GM19463 (cell line): ENCODE measurements around the gene DSE.
"Not testable (repeated sequence)": the region's sequence is repeated elsewhere in the genome, so short reads cannot be mapped to it uniquely, and the experiment has no call there.

Source experiments
- ATAC-seq: cut with Tn5 transposase; IDR thresholded peaks from one replicate; pipeline ENCODE4 v1.9.1; 2021; ENCODE audit warnings: mild to moderate bottlenecking, moderate library complexity; ENCODE audit not compliant: unreplicated experiment

Gene DSE

GRCh38 chr6:116370760-116371119 is at the start of gene DSE:
DSE (plus strand) TSS chr6:116370947; CDS start chr6:116399251, 28,304 bp downstream.
- peak; percentile 78 for ATAC-seq

DNA sequence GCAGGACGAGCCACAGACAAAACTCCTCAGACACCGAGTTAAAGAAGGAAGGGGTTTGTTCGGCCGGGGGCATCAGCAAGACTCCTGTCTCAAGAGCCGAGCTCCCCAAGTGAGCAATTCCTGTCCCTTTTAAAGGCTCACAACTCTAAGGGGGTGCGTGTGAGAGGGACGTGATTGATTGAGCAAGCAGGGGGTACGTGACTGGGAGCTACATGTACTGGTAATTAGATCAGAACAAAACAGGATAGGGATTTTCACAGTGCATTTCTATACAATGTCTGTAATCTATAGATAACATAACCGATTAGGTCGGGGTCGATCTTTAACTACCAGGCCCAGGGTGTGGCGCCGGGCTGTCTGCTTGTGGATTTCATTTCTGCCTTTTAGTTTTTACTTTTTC is 48.8 kb upstream of the DSE start:
- ATAC-seq, result not testable (repeated sequence)

GRCh38 chr6:116323863-116324262 is 46.9 kb upstream of the DSE start:
- no peak for ATAC-seq

DNA sequence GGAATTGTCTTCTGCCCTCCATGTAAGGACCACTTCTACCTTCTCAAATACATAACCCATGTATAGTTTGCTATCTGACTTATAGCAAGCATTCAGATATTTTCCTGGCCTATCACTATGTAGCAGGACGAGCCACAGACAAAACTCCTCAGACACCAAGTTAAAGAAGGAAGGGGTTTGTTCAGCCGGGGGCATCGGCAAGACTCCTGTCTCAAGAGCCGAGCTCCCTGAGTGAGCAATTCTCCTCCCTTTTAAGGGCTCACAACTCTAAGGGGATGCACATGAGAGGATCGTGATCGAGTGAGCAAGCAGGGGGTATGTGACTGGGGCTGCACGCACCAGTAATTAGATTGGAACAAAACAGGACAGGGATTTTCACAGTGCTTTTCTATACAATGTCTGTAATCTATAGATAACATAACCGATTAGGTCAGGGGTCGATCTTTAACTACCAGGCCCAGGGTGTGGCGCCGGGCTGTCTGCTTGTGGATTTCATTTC is 45.1 kb upstream of the DSE start:
- ATAC-seq, result not testable (repeated sequence)

DNA sequence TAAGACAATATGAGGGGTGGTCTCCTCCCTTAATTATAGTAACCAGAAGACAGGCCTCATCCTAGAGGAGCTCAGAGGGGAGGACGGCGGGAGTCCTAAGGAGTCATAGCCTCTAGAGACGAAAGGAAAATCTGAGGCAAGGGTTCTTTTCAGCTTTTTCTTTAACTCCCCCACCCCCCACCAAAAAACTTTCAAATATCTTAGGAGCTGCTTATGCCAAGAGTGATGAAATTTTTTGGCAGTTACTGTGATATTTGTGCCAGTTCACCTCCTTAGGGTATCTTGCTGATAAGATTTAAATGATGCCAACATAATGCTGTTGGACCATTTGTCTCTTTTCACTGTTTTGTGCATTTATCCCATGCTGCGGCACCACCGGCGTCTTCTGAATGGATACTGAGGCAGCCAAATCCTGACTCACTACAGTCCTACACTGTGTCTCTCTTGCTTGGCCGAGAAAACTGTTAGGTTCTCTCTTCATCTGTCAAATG is 44.5 kb upstream of the DSE start:
- ATAC-seq, result no peak

DNA sequence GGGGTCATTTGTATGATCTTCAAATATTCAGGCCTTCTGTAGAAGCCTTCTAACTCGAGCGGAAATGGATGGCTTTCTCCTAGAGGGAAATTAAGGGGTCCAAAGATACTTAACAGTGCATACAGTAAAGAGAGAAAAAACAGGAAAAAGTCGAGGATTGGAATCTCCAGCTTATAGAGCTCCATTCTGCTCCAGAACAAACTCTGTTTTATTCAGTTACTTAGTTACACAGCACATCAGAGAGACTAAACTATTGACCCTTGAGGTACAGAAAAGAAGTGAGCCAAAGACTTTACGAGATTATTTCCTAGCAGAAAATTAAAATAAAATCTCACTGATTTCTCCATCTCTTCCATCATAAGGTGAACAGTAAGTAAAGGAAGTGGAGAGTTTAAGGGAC is 43.8 kb upstream of the DSE start:
- no peak for ATAC-seq

GRCh38 chr6:116327803-116328527 is 42.8 kb upstream of the DSE start:
- no peak for ATAC-seq

GRCh38 chr6:116328528-116328903 is 42.2 kb upstream of the DSE start:
- no peak for ATAC-seq

DNA sequence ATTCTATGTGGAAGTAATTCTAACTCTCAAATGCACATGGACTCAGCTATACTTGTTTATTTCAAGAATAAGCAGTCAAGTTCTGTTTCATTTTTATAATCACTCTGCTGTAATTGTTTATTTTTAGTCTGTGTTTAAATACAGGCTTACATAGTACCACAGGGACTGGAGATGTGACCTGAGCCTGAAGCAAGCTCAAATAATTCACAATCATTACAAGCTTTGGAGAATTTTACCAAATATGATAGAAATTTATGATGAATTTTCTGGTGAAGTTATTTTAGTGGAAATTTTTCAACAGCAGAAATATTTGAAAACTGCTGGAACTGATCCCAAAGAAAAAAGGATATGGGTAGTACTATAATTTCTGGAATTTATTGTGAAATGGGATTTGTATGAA is 41.6 kb upstream of the DSE start:
- no peak for ATAC-seq

DNA sequence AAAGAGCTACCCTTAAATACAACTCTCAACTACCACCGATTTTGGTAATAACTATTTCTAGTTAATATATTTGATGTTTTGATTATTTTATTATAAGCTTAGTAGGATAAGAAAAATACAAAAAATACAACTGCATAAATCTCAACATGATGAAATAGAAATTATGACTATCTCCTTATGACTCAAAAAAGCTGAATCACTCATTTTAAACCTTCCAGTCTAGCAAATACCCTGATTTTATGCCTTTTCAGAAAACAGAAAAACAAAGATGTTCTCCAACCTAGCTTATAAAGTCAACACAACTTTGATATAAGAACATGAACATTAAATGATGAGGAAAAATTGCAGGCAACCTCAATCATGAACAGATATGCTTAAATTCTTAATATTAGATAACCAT is 40.2 kb upstream of the DSE start:
- no peak for ATAC-seq

GRCh38 chr6:116332096-116332495 is 38.7 kb upstream of the DSE start:
- ATAC-seq, result no peak

DNA sequence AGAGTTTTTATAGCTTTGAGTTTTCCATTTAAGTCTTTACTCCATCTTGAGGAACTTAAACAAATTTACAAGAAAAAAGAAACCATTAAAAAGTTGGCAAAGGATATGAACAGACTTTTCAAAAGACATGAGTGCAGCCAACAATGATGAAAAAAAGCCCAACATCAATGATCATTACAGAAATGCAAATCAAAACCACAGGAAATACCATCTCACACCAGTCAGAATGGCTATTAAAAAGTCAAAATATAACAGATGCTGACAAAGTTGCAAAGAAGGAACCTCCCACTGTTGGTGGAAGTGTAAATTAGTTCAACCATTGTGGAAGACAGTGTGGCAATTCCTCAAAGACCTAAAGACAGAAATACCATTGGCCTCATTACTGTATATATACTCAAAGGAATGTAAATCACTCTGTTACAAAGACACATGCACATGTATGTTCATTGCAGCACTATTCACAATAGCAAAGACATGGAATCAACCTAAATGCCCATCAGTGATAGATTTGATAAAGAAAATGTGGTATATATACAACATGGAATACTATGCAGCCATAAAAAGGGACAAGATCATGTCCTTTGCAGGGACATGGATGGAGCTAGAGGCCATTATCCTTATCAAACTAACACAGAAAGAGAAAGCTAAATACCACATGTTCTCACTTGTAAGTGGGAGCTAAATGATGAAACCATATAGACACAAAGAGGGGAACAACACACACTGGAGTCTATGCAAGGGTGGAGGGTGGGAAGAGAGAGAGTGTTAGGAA is 35.9 kb upstream of the DSE start:
- not testable (repeated sequence) for ATAC-seq

DNA sequence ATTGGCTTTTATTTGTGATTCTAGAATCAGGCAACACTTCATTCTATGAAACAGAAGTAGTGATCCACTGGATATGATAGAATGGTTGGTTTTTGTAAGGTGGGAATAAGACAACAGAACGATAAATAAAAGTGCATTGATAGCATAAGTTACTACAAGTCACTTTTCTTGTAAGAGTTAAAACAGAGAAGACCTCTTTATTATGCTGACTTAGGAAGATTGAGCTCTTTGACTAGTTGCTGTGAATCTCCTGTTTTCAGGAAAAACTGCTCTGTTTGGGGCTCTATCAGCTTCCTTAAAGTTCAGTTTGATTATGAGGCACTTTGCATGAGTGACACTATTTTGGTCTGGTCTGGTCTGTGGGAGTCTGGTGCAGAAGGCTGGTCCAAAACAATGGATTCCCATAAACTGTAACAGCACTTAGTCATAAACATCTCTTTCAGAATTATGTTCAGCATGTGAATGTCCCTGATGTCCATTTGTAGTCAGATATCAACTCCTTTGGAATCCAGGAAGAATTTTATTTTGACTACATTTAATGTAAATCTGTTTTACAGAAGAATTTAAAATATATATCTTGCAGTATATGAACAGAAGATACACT is 35.0 kb upstream of the DSE start:
- ATAC-seq, result no peak

DNA sequence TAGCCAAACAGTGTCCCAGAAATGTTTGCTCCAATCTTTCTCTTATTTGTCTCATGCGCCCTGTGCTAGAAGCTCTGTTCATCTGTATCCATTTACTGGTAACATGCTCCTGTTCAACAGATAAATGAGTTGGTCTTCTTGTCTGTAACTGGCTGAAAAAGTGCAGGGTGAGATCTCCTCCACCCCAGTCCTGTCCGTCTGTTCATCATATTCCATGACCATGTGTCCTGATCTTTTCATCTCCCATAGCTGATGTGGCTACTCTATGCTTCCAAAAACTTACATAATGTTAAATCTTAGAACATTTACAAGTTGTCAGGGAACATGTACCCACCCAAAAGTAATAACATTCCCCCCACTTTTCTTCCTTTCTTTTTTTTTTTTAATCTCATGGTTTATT is 31.8 kb upstream of the DSE start:
- ATAC-seq, result no peak

DNA sequence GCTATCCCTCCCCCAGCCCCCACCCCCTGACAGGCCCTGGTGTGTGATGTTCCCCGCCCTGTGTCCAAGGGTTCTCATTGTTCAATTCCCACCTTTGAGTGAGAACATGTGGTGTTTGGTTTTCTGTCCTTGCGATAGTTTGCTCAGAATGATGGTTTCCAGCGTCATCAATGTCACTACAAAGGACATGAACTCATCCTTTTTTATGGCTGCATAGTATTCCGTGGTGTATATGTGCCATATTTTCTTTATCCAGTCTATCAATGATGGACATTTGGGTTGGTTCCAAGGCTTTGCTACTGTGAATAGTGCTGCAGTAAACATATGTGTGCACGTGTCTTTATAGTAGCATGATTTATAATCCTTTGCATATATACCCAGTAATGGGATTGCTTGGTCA is 30.1 kb upstream of the DSE start:
- ATAC-seq, result not testable (repeated sequence)

GRCh38 chr6:116349216-116349615 is 21.5 kb upstream of the DSE start:
- no peak for ATAC-seq

DNA sequence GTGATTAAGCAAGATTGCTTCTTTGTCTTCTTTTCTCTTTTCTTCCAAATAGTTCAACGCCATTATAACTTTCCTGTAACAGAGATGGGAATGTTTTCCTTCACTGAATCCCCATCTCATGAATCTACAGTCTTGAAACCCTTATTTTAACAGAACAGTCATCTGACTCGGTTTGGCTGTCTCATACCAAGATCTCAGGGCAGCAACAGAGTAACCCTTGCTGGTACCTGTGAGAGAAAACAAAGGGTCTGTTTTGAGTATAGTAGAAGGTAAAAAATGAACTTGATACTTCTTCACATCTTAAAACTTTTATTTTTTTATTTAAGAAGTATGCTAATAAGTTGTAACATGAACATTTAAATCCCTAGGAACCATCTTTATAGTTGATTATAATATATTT is 19.6 kb upstream of the DSE start:
- ATAC-seq, result no peak

DNA sequence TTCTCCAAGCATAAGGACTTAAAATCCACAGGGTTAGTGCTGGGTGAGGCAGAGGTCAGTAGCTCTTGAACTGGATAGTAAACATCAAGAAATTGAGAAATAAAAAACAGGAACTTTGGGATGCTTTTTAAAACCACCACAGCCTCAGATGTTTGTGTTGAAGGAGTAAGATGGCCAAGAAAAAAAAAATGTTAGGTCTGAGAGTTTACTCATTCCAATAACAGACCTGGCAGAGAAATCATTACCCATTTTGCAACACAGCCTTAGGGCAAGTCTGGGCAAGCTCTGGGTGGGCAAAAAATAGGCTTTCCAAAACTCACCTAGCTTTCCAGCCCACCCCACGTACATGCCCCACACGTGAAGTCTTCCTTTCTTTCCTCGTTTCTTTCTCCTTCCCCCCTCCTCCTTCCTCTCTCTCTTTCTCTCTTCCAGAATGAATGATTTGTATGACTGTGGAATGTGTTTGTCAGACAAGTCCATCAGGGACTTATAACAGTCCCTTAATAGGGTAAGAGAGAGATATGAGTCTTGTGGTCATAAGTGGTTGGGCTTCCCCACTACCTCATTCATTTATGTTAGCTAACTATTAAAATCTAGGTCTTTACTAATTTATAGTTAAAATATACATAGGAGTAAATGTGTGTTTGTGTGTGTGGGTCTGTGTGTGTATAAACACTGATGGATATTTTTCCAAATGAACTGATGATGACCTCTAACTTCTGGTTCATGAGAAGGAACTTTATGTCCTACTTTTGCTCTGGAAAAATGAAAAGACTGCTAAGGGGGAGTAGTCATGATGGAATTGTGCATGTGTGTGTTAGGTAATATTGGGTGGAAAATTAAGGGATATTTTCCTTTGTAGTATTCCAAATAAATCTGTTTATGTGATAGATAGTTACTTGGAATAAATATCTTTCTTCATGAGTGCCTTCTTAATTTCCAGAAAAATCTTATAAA is 18.0 kb upstream of the DSE start:
- peak; percentile 85 for ATAC-seq

DNA sequence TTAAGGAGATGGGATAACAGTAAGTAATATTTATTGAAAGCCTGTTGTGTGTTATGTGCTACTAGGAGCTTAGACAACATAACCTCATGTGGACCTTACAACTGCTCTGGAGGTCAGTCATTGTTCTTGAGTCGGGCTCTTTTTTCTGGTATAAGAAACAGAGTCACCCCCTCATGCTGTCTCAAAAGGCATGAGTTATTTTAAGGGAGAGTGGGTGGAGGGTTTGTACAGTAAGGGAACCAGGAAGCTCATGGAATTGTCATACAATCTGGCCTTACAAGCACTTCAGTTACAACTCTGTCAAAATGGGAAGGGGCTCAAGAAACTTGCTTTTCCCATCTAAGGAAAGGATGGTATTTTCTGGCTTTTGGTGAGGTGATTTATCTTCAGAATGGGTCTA is 16.5 kb upstream of the DSE start:
- ATAC-seq, result no peak

DNA sequence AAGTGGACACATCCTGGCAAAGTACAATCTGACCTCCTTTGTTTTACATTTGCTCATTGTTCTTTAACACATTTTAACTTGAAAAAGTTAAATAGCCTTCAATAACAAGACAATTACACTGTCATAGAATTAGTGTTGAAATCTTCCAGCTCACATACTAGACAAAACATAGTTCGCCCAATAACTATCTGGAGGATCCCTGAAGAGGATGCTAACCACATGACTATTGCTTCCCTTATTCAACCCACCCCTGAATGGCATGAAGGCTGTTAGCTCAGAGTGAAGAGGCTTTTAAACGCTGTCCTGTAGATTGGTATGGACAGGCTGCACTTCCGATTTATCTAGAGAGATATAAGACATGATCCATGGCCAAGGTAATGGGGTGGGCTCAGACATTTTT is 15.0 kb upstream of the DSE start:
- no peak for ATAC-seq

- no peak for ATAC-seq
Observed at GRCh38 chr6:116359131-116359530, 11.6 kb upstream of the DSE start.
